Trophoblast cell (in vitro differentiated cells and primary cell): ENCODE measurements around the gene NMNAT3.

Experiments used
- DNase-seq, 2 donors: peaks; one replicate each; pipeline ENCODE4 v3.0.0-alpha.2; 2016
- H2AFZ ChIP-seq: 2 replicates; pipeline ENCODE4 v1.6.1; 2013; ENCODE audit warnings: low read length, moderate library complexity, mild to moderate bottlenecking; ENCODE audit not compliant: insufficient read depth, poor library complexity
- H2AK5ac ChIP-seq: 2 replicates; pipeline ENCODE4 v1.6.1; 2013; ENCODE audit warnings: mild to moderate bottlenecking, low read length
- H2BK120ac ChIP-seq: 2 replicates; pipeline ENCODE4 v1.6.1; 2013; ENCODE audit warnings: low read length, mild to moderate bottlenecking, moderate library complexity; ENCODE audit not compliant: insufficient read depth, poor library complexity
- H2BK12ac ChIP-seq: 2 replicates; pipeline ENCODE4 v1.6.1; 2013; ENCODE audit warnings: mild to moderate bottlenecking, low read length, moderate library complexity
- H2BK5ac ChIP-seq: 2 replicates; pipeline ENCODE4 v1.6.1; 2013; ENCODE audit warnings: low read length, low read depth, moderate library complexity, mild to moderate bottlenecking; ENCODE audit not compliant: poor library complexity
- H3K14ac ChIP-seq: 2 replicates; pipeline ENCODE4 v1.6.1; 2013; ENCODE audit warnings: mild to moderate bottlenecking, low read length
- H3K18ac ChIP-seq: 2 replicates; pipeline ENCODE4 v1.6.1; 2013; ENCODE audit warnings: mild to moderate bottlenecking, low read length
- H3K23ac ChIP-seq: 2 replicates; pipeline ENCODE4 v1.6.1; 2013; ENCODE audit warnings: low read length
- H3K27ac ChIP-seq: 2 replicates; pipeline ENCODE4 v1.5.1; 2013; ENCODE audit warnings: low read depth, mild to moderate bottlenecking, inconsistent platforms, low read length, moderate library complexity
- H3K27me3 ChIP-seq: 2 replicates; pipeline ENCODE4 v1.6.1; 2013; ENCODE audit warnings: inconsistent platforms, mild to moderate bottlenecking, low read length, moderate library complexity; ENCODE audit not compliant: insufficient read depth
- H3K36me3 ChIP-seq, 2 experiments: 1 replicate in 1 of 2; 2 replicates in 1 of 2; pipeline ENCODE4 v1.6.1; 2013; ENCODE audit warnings: low read length in 2 of 2, mild to moderate bottlenecking in 2 of 2, moderate library complexity in 1 of 2; ENCODE audit not compliant: insufficient read depth in 2 of 2, control insufficient read depth in 1 of 2
- H3K4ac ChIP-seq: 2 replicates; pipeline ENCODE4 v1.6.1; 2013; ENCODE audit warnings: low read depth, mild to moderate bottlenecking, low read length, moderate library complexity
- H3K4me1 ChIP-seq, 2 experiments: 1 replicate in 1 of 2; 2 replicates in 1 of 2; pipeline ENCODE4 v1.6.1; 2013; ENCODE audit warnings: low read length in 2 of 2, mild to moderate bottlenecking in 2 of 2, moderate library complexity in 1 of 2; ENCODE audit not compliant: insufficient read depth in 2 of 2, control insufficient read depth in 1 of 2
- H3K4me2 ChIP-seq: 2 replicates; pipeline ENCODE4 v1.6.1; 2013; ENCODE audit warnings: inconsistent platforms, mild to moderate bottlenecking, low read length, moderate library complexity
- H3K4me3 ChIP-seq: 2 replicates; pipeline ENCODE4 v1.5.1; 2013; ENCODE audit warnings: mild to moderate bottlenecking, low read depth, low read length, inconsistent platforms
- H3K79me1 ChIP-seq: one replicate; pipeline ENCODE4 v1.6.1; 2013; ENCODE audit warnings: low read length
- H3K79me2 ChIP-seq: 2 replicates; pipeline ENCODE4 v1.6.1; 2013; ENCODE audit warnings: low read length, mild to moderate bottlenecking; ENCODE audit not compliant: control insufficient read depth, insufficient read depth, poor library complexity
- H3K9ac ChIP-seq: 2 replicates; pipeline ENCODE4 v1.6.1; 2013; ENCODE audit warnings: mild to moderate bottlenecking, low read length
- H3K9me3 ChIP-seq: 2 replicates; pipeline ENCODE4 v1.6.1; 2013; ENCODE audit warnings: low read depth, mild to moderate bottlenecking, control low read depth, inconsistent platforms, low read length; ENCODE audit not compliant: insufficient read depth
- H4K12ac ChIP-seq: 2 replicates; pipeline ENCODE4 v1.6.1; 2013; ENCODE audit warnings: low read depth, mild to moderate bottlenecking, low read length, moderate library complexity
- H4K8ac ChIP-seq: 2 replicates; pipeline ENCODE4 v1.6.1; 2013; ENCODE audit warnings: low read depth, mild to moderate bottlenecking, low read length, moderate library complexity
- H4K91ac ChIP-seq: one replicate; pipeline ENCODE4 v1.6.1; 2013; ENCODE audit warnings: low read depth, mild to moderate bottlenecking, low read length, moderate library complexity
- WGBS: extraction: QIAGEN DNeasy Blood & Tissue Kit; methylation state at CpG from one replicate; pipeline ENCODE4 v1.1.7; 2013; ENCODE audit warnings: missing lambda C conversion rate; ENCODE audit not compliant: insufficient read length, insufficient coverage; ENCODE audit errors: extremely low coverage; 5-methylcytosine and 5-hydroxymethylcytosine counted together

The NMNAT3 gene

DNA sequence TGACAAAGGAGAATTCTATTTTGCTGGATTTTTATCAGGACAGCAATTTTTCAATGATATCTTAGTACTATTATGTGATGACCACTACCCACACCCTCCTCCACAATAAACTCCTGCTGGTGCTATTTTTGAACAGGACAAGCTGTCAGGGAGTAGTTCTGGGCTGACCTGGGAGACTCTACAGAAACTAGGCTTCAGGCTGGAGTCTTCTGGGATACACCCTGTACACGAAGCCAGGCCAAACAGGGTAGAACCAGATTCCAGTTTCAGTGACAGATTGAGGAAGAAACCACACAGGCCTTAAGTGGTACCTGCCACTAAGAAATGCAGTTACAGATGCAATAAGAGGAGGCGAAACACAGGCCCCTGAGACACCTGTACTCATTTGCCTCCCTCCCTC, 12.8 kb downstream of the NMNAT3 start:
- Histone ChIP-seq H3K79me2 (no peaks in the 10 kb centered on the region), H4K12ac (no peak overlapping the region), H4K8ac (no peak overlapping the region), H3K36me3 (no peaks in the 10 kb centered on the region), H3K27me3 (no peaks in the 10 kb centered on the region), H3K4me2 (no peak overlapping the region), H3K79me1 (no peaks in the 10 kb centered on the region), H4K91ac (no peak overlapping the region), H3K9me3 (peaks cover 1% of the 10 kb centered on the region), H3K18ac (no peak overlapping the region), H2BK5ac (no peak overlapping the region), H3K23ac (no peak overlapping the region), H3K4me1 (no peaks in the 10 kb centered on the region), H2AFZ (no peak overlapping the region), H3K27ac (no peak overlapping the region), H2BK120ac (no peak overlapping the region), H3K14ac (no peak overlapping the region), H3K4me3 (no peak overlapping the region), H2AK5ac (no peak overlapping the region), H2BK12ac (no peak overlapping the region), H3K9ac (no peak overlapping the region), H3K4ac (no peak overlapping the region)
- DNase-seq = no peak
- WGBS = no CpG with 5 or more reads among the region's 2 CpGs

DNA sequence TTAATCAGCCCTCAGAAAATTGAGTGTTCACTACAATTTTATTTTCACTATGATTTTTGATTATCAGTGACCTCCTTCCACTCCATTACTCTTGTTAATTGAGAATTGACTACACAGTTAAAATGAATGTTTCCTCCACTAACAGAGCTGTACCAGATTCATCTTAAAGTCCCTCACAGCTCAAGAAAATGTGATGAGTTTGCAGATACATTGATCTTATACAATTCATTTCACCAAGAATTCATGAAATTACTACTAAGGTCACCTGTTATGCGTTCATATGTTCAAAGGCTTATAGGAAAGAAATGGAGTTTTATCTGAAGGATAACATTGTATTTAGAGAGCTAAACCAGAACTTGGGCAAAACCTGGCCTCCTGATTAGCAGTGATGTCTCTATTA, 17.5 kb downstream of the NMNAT3 start:
- H2BK5ac ChIP-seq = no peak overlapping the region
- H4K91ac ChIP-seq = no peak overlapping the region
- H3K4me3 ChIP-seq = no peak overlapping the region
- no peak for DNase-seq
- H3K18ac ChIP-seq = no peak overlapping the region
- no peak overlapping the region for H3K4me2 ChIP-seq
- H3K9me3 ChIP-seq = peaks cover 1% of the 10 kb centered on the region
- no peak overlapping the region for H2AFZ ChIP-seq
- H3K4ac ChIP-seq = no peak overlapping the region
- no peaks in the 10 kb centered on the region for H3K4me1 ChIP-seq
- H2BK120ac ChIP-seq = no peak overlapping the region
- no peak overlapping the region for H2AK5ac ChIP-seq
- H3K27me3 ChIP-seq = no peaks in the 10 kb centered on the region
- no CpG with 5 or more reads among the region's 1 CpG for WGBS
- no peak overlapping the region for H3K23ac ChIP-seq
- H3K79me2 ChIP-seq = no peaks in the 10 kb centered on the region
- H2BK12ac ChIP-seq = no peak overlapping the region
- no peaks in the 10 kb centered on the region for H3K79me1 ChIP-seq
- no peak overlapping the region for H4K8ac ChIP-seq
- no peak overlapping the region for H3K9ac ChIP-seq
- H3K27ac ChIP-seq = no peak overlapping the region
- H3K36me3 ChIP-seq = no peaks in the 10 kb centered on the region
- H4K12ac ChIP-seq = no peak overlapping the region
- no peak overlapping the region for H3K14ac ChIP-seq

DNA sequence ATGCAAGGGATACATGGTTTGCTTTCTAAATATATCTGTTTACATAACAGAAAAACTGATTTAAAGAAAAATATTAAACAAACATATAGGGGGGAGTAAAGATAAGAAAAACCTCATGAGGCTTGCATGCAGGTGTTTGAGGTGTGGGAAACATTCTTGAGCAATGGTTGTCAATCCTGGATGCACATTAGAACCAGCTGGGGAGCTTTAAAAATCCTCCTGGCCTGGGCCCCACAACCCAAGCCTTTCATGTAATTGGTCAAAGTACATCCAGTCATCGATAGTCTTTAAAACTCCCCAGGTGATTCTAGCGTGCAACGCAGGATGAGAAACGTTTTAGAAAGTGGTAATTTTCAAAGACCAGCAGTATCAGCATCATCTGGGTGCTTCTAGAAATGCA, 18.3 kb downstream of the NMNAT3 start:
- no CpG with 5 or more reads among the region's 4 CpGs for WGBS
- Histone ChIP-seq H3K4me1 (no peaks in the 10 kb centered on the region), H3K27me3 (no peaks in the 10 kb centered on the region), H2AFZ (no peak overlapping the region), H3K23ac (no peak overlapping the region), H2AK5ac (no peak overlapping the region), H3K9me3 (no peaks in the 10 kb centered on the region), H4K91ac (no peak overlapping the region), H2BK5ac (no peak overlapping the region), H3K4ac (no peak overlapping the region), H3K79me2 (no peaks in the 10 kb centered on the region), H4K12ac (no peak overlapping the region), H2BK120ac (no peak overlapping the region), H3K14ac (no peak overlapping the region), H4K8ac (no peak overlapping the region), H3K36me3 (no peaks in the 10 kb centered on the region), H3K4me3 (no peak overlapping the region), H3K18ac (no peak overlapping the region), H3K4me2 (no peak overlapping the region), H3K9ac (no peak overlapping the region), H3K79me1 (no peaks in the 10 kb centered on the region), H2BK12ac (no peak overlapping the region), H3K27ac (no peak overlapping the region)
- DNase-seq = no peak

DNA sequence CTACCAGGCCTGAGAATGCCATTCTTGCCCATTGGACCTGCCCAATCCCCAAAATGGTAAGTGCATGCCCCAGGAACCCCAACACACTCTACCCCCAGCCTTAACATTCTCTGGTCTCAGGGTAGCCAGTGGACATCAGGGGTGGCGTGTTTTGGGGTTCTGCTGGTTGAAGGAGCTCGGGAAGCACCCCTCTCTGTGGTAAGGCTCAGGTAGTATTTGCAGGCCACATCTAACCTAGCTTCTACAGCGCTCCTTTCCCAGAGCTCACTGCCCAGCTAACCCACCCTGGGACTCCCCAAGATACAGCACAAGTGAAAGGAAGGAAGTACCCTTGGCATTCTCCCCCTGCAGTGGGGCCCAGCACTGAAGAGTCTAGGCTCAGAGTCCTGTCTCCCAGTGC, 19.8 kb downstream of the NMNAT3 start:
- H3K4me1 ChIP-seq = no peaks in the 10 kb centered on the region
- no peak overlapping the region for H2AFZ ChIP-seq
- H3K4ac ChIP-seq = no peak overlapping the region
- H2AK5ac ChIP-seq = no peak overlapping the region
- H3K36me3 ChIP-seq = no peaks in the 10 kb centered on the region
- no peaks in the 10 kb centered on the region for H3K79me2 ChIP-seq
- H4K8ac ChIP-seq = no peak overlapping the region
- H4K12ac ChIP-seq = no peak overlapping the region
- no peak overlapping the region for H2BK5ac ChIP-seq
- WGBS = no CpG with 5 or more reads among the region's 3 CpGs
- H3K9me3 ChIP-seq = peaks cover 1% of the 10 kb centered on the region
- H3K14ac ChIP-seq = no peak overlapping the region
- no peak overlapping the region for H4K91ac ChIP-seq
- no peak overlapping the region for H3K9ac ChIP-seq
- no peak overlapping the region for H3K18ac ChIP-seq
- no peaks in the 10 kb centered on the region for H3K79me1 ChIP-seq
- H3K27me3 ChIP-seq = no peaks in the 10 kb centered on the region
- H3K23ac ChIP-seq = no peak overlapping the region
- H2BK12ac ChIP-seq = no peak overlapping the region
- no peak overlapping the region for H2BK120ac ChIP-seq
- H3K4me2 ChIP-seq = no peak overlapping the region
- no peak for DNase-seq
- H3K4me3 ChIP-seq = no peak overlapping the region
- no peak overlapping the region for H3K27ac ChIP-seq
